ENCODE data around the gene CYS1.
"Not testable (repeated sequence)": the region's sequence is repeated elsewhere in the genome, so short reads cannot be mapped to it uniquely, and the experiment has no call there.

CYS1 gene

DNA sequence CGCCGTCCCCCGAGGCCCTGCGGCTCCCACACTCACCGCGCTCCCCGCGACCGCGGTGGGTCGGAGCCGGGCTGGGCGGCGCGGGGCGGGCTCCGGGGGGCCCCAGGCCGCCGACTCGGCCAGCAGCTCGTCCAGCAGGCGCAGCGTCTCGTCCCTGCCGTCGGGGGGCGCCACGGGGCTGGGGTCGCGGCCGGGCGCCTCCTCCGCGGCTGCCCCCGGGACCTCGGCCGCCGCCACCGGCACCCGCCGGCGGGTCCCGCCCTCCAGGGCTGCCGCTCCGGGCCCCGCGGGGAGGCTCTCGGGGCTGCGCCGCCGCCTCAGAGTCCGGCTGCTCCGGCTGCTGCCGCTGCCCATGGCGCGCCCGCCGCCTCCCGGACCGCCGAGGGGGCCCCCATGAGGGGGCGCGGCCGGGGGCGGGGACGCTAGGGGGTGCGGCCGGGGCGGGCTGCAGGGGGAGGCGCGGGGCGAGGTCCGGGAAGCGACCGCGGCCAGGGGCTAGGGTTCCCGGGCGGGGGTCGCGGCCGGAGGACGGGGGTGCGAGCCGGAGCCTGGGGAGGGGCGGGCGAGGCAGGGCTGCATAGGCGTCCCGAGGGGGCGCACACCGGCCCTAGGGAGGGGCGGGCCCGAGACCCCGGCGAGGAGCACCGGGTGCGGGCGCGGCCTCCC lies at the start of gene CYS1:
CYS1 (minus strand) TSS at position 542 of the 666 bp plus-strand sequence; CDS start at position 354, 188 bp downstream.
- peak within 1 kb of the TSS; percentile 75 for H3K27ac Mint-ChIP-seq
- peaks cover 56% of the 10 kb centered on the region for H3K27me3 Mint-ChIP-seq
- no peaks in the 10 kb centered on the region for H3K36me3 Mint-ChIP-seq
- H3K4me3 Mint-ChIP-seq, result peak within 1 kb of the TSS; percentile 81
- peaks cover 14% of the 10 kb centered on the region for H3K4me1 Mint-ChIP-seq
- no peaks in the 10 kb centered on the region for H3K9me3 Mint-ChIP-seq

DNA sequence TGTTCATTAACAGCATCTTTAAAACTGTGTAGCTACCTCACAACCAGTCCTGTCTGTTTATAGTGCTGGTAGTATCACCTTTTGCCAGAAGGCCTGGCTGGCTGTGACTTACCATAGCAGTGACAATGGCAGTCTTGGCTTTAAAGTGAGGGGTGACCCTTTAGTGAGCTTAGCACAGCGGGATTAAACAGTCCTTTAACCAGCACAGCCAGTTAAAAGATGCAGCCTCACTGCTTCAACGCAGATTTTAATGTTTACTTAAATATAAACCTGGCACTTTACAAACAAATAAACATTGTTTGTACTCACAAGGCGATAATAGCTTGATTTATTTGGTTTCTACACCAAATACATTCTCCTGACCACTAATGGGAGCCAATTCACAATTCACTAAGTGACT lies 49.3 kb upstream of the CYS1 start:
- no peak overlapping the region for H3K27ac Mint-ChIP-seq
- H3K4me1 Mint-ChIP-seq, result peaks cover 7% of the 10 kb centered on the region
- H3K9me3 Mint-ChIP-seq, result no peaks in the 10 kb centered on the region

GRCh38 chr2:10128420-10128819 lies 48.2 kb upstream of the CYS1 start:
- Mint-ChIP-seq H3K4me3 (no peak overlapping the region), H3K4me1 (peaks cover 16% of the 10 kb centered on the region)

More for the DNA sequence above, 49.3 kb upstream of the CYS1 start:
- Mint-ChIP-seq H3K36me3 (no peaks in the 10 kb centered on the region), H3K4me3 (no peak overlapping the region), H3K27me3 (no peaks in the 10 kb centered on the region)

GRCh38 chr2:10126632-10127026 lies 46.4 kb upstream of the CYS1 start:
- Mint-ChIP-seq H3K27me3 (peaks cover 8% of the 10 kb centered on the region), H3K36me3 (no peaks in the 10 kb centered on the region), H3K9me3 (no peaks in the 10 kb centered on the region), H3K4me1 (peaks cover 24% of the 10 kb centered on the region), H3K4me3 (no peak overlapping the region), H3K27ac (no peak overlapping the region)

More at GRCh38 chr2:10128420-10128819, 48.2 kb upstream of the CYS1 start:
- H3K9me3 Mint-ChIP-seq, result no peaks in the 10 kb centered on the region
- H3K27me3 Mint-ChIP-seq, result peaks cover 4% of the 10 kb centered on the region
- H3K27ac Mint-ChIP-seq, result no peak overlapping the region
- no peaks in the 10 kb centered on the region for H3K36me3 Mint-ChIP-seq

DNA sequence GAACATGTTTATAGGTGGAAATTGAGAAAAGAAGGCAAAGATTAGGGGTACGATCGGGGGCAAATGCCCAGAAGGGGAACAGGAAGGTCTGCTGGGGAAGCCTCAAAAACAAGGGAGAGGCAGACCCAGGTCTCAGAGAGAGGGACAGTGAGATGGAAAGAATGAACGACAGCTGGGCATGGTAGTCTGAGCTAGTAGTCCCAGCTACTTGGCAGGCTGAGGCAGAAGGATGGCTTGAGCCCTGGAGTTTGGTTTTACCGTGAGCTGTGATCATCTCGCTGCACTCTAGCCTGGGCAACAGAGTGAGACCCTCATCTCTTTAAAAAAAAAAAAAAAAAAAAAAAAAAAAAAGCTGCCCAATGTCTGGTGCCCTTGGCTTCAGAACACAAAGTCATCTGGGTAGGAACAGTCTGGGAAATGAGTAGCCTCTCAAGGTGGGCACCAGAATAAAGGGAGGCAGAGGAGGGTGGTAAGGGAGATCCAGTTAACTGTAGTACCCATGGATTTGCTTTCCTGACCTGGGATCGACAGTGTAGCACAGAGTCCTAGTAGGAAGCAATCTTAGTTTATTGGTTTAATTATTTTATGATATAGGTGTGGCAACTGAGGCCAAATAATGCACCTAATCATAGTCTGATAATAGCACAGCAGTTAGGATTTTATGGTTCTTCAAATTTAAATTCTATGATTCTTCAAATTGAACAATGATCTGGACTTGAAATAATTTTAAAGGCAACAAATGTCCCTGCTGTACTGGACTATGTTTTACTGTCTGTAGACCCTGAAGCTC lies 45.8 kb upstream of the CYS1 start:
- H3K36me3 Mint-ChIP-seq, result no peaks in the 10 kb centered on the region
- no peak overlapping the region for H3K27ac Mint-ChIP-seq
- no peaks in the 10 kb centered on the region for H3K9me3 Mint-ChIP-seq
- peaks cover 8% of the 10 kb centered on the region for H3K27me3 Mint-ChIP-seq
- H3K4me3 Mint-ChIP-seq, result no peak overlapping the region
- peaks cover 30% of the 10 kb centered on the region for H3K4me1 Mint-ChIP-seq

- Mint-ChIP-seq H3K36me3 (no peaks in the 10 kb centered on the region), H3K4me1 (peaks cover 37% of the 10 kb centered on the region), H3K27ac (no peak overlapping the region), H3K4me3 (peak overlapping the region; percentile 11), H3K9me3 (no peaks in the 10 kb centered on the region), H3K27me3 (peaks cover 8% of the 10 kb centered on the region)
Observed at GRCh38 chr2:10124538-10125045, 44.4 kb upstream of the CYS1 start.

GRCh38 chr2:10123281-10123680 lies 43.1 kb upstream of the CYS1 start:
- H3K9me3 Mint-ChIP-seq, result no peaks in the 10 kb centered on the region
- peaks cover 8% of the 10 kb centered on the region for H3K27me3 Mint-ChIP-seq
- H3K36me3 Mint-ChIP-seq, result no peaks in the 10 kb centered on the region
- no peak overlapping the region for H3K27ac Mint-ChIP-seq
- H3K4me1 Mint-ChIP-seq, result peaks cover 39% of the 10 kb centered on the region
- H3K4me3 Mint-ChIP-seq, result peak overlapping the region; percentile 87

DNA sequence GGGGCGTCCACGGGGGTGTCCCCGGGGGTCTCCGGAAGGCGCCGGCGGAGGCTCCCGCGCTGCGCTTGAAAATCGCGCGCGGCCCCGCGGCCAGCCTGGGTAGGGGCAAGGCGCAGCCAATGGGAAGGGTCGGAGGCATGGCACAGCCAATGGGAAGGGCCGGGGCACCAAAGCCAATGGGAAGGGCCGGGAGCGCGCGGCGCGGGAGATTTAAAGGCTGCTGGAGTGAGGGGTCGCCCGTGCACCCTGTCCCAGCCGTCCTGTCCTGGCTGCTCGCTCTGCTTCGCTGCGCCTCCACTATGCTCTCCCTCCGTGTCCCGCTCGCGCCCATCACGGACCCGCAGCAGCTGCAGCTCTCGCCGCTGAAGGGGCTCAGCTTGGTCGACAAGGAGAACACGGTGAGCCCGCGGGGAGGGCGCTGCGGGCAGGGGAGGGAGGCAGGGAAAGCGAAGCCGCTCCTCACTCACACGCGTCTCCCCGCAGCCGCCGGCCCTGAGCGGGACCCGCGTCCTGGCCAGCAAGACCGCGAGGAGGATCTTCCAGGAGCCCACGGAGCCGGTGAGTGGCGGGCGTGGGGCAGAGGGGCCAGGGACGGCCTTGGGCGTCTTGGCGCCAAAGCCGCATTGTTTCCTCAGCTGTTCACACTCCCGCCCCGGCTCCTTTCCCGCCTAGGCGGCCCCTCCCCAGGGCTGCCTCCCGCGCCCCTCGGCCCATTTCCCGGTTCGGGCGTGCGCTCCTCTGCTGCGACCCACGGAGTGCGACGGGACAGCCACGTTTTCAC lies 42.5 kb upstream of the CYS1 start, which contains the start of gene RRM2:
RRM2 (plus strand) TSS at position 240 of the 781 bp plus-strand sequence; CDS start at position 300, 60 bp downstream.
- Mint-ChIP-seq H3K27ac (peak within 1 kb of the TSS; percentile 92), H3K36me3 (no peaks in the 10 kb centered on the region), H3K9me3 (no peaks in the 10 kb centered on the region), H3K4me1 (peaks cover 40% of the 10 kb centered on the region), H3K27me3 (peaks cover 8% of the 10 kb centered on the region), H3K4me3 (peak within 1 kb of the TSS; percentile 98)

GRCh38 chr2:10120877-10121574 lies 40.8 kb upstream of the CYS1 start:
- Mint-ChIP-seq H3K27me3 (peaks cover 8% of the 10 kb centered on the region), H3K36me3 (no peaks in the 10 kb centered on the region), H3K27ac (peak overlapping the region; percentile 92), H3K9me3 (no peaks in the 10 kb centered on the region), H3K4me1 (peaks cover 40% of the 10 kb centered on the region), H3K4me3 (peak overlapping the region; percentile 98)

- Mint-ChIP-seq H3K4me3 (peak overlapping the region; percentile 98), H3K36me3 (no peaks in the 10 kb centered on the region), H3K27me3 (peaks cover 8% of the 10 kb centered on the region), H3K27ac (peak overlapping the region; percentile 99), H3K4me1 (peaks cover 40% of the 10 kb centered on the region), H3K9me3 (no peaks in the 10 kb centered on the region)
Observed at GRCh38 chr2:10120158-10120876, 40.1 kb upstream of the CYS1 start.

DNA sequence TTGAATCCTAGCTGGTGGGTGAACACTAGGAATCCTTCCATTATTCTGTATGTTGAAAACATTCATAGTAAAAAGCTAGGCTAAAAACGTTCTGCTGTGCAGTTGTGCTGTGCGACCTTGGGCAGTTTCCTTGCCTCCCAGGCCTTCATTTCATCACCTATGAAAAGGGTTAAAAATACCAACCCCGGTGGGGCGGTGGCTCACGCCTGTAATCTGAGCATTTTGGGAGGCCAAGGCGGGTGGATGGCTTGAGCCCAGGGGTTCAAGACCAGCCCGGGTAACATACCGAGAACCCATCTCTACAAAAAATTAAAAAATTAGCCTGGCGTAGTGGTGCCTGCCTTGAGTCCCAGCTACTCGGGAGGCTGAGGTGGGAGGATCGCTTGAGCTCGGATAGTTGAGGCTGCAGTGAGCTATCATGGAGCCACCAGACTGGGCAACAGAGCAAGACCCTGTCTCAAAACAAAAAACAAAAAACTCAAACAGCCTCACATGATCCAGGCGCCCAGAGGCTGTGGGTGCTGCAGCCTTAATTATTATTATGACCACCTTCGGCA lies 39.5 kb upstream of the CYS1 start:
- Mint-ChIP-seq H3K9me3 (no peaks in the 10 kb centered on the region), H3K4me3 (peak overlapping the region; percentile 98), H3K27me3 (peaks cover 8% of the 10 kb centered on the region), H3K27ac (no peak overlapping the region), H3K4me1 (peaks cover 35% of the 10 kb centered on the region), H3K36me3 (no peaks in the 10 kb centered on the region)

GRCh38 chr2:10119027-10119325 lies 38.8 kb upstream of the CYS1 start:
- H3K4me1 Mint-ChIP-seq, result peaks cover 30% of the 10 kb centered on the region
- no peaks in the 10 kb centered on the region for H3K9me3 Mint-ChIP-seq
- no peak overlapping the region for H3K27ac Mint-ChIP-seq
- no peaks in the 10 kb centered on the region for H3K36me3 Mint-ChIP-seq
- H3K27me3 Mint-ChIP-seq, result peaks cover 8% of the 10 kb centered on the region
- peak overlapping the region; percentile 5 for H3K4me3 Mint-ChIP-seq

- Mint-ChIP-seq H3K36me3 (no peaks in the 10 kb centered on the region), H3K27ac (no peak overlapping the region), H3K27me3 (no peaks in the 10 kb centered on the region), H3K4me3 (no peak overlapping the region), H3K4me1 (no peaks in the 10 kb centered on the region), H3K9me3 (no peaks in the 10 kb centered on the region)
Observed at GRCh38 chr2:10109311-10109710, 29.1 kb upstream of the CYS1 start.

- not testable (repeated sequence) for H3K27ac Mint-ChIP-seq, H3K36me3 Mint-ChIP-seq, H3K27me3 Mint-ChIP-seq, H3K4me3 Mint-ChIP-seq, H3K4me1 Mint-ChIP-seq, H3K9me3 Mint-ChIP-seq
Observed at GRCh38 chr2:10104906-10105305, 24.7 kb upstream of the CYS1 start.

Measured in activated naive CD4-positive, alpha-beta T cell treated with anti-CD3 and anti-CD28 coated beads, Interleukin-2, amount 50 U/mL, for 24 hours (primary cell).